HG02840 (cell line): Measurements from ENCODE around the gene LRRC17.

ENCODE experiments used
- ATAC-seq: cut with Tn5 transposase; IDR thresholded peaks from one replicate; pipeline ENCODE4 v1.9.1; 2021; ENCODE audit warnings: mild to moderate bottlenecking, moderate library complexity, moderate number of reproducible peaks; ENCODE audit not compliant: unreplicated experiment, low FRiP score

LRRC17 gene, protein sequence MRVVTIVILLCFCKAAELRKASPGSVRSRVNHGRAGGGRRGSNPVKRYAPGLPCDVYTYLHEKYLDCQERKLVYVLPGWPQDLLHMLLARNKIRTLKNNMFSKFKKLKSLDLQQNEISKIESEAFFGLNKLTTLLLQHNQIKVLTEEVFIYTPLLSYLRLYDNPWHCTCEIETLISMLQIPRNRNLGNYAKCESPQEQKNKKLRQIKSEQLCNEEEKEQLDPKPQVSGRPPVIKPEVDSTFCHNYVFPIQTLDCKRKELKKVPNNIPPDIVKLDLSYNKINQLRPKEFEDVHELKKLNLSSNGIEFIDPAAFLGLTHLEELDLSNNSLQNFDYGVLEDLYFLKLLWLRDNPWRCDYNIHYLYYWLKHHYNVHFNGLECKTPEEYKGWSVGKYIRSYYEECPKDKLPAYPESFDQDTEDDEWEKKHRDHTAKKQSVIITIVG

GRCh38 chr7:102912742-102913141 lies at the start of gene LRRC17:
Gene LRRC17 (plus strand): TSS chr7:102913000. CDS start chr7:102933914, 20,914 bp downstream.
- no peak for ATAC-seq

- no peak for ATAC-seq
Observed at GRCh38 chr7:102864958-102865357, 47.8 kb upstream of the LRRC17 start.

DNA sequence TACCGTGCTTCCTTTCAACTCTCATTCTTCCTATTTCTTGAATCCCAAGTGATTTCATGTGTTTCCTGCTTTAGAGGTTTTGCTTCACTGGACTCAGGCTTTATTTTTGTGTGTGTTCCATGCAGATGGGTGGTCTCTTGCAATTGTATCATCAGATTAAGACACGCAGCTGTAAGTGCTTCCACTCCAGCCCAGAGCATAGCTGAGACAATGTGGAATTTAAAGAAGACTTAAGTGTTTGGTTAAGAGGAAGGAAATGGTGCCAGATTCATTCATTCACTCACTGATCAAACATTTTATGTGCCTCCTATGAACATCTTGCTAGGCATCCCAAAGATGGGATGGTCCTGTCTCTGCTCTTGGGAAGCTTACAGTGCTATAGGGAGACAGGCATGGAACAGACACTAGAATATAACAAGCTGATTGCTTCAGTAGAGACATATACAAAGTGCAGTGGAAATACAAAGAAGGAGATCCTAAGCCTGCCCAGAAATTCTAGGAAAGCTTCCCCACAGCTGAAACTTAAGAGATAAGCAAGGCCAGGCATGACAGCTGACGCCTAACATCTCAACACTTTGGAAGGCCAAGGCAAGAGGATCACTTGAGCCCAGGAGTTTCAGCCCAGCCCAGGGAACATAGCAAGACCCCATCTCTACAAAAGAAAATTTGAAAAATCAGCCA lies 46.1 kb upstream of the LRRC17 start:
- no peak for ATAC-seq

- ATAC-seq: no peak
Observed at GRCh38 chr7:102869195-102869594, 43.6 kb upstream of the LRRC17 start.

GRCh38 chr7:102872460-102872859 lies 40.3 kb upstream of the LRRC17 start:
- ATAC-seq: no peak

GRCh38 chr7:102873470-102874165 lies 39.2 kb upstream of the LRRC17 start:
- peak; percentile 16 for ATAC-seq

DNA sequence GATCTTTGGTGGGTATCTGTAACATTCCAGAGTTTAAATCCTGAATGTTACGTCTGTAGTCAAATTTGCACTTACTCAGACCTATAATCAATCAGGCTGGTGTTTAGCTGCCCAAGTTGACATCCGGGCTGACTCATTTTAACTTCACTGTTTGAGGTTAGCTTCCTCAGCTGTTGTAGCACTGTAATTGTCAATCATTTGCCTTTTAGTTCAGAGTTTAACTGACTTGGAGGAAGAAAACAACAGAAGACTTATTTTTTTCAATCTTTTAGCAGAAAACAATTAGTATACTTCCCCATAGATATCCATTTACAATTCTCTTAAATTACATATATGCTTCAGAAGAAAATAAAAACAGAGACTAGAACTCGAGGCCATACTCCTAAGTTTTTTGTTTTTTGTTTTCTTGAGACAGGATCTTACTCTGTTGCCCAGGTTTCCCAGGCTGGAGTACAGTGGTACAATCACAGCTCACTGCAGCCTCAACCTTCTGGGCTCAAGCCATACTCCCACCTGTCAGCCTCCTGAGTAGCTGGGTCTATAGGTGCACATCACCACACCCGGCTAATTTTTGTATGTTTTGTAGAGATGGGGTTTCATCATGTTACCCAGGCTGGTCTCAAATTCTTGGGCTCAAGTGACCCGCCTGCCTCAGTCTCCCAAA lies 38.5 kb upstream of the LRRC17 start:
- peak; percentile 95 for ATAC-seq

- ATAC-seq: no peak
Observed at GRCh38 chr7:102874966-102875365, 37.8 kb upstream of the LRRC17 start.

- no peak for ATAC-seq
Observed at GRCh38 chr7:102875700-102876295, 37.0 kb upstream of the LRRC17 start.

DNA sequence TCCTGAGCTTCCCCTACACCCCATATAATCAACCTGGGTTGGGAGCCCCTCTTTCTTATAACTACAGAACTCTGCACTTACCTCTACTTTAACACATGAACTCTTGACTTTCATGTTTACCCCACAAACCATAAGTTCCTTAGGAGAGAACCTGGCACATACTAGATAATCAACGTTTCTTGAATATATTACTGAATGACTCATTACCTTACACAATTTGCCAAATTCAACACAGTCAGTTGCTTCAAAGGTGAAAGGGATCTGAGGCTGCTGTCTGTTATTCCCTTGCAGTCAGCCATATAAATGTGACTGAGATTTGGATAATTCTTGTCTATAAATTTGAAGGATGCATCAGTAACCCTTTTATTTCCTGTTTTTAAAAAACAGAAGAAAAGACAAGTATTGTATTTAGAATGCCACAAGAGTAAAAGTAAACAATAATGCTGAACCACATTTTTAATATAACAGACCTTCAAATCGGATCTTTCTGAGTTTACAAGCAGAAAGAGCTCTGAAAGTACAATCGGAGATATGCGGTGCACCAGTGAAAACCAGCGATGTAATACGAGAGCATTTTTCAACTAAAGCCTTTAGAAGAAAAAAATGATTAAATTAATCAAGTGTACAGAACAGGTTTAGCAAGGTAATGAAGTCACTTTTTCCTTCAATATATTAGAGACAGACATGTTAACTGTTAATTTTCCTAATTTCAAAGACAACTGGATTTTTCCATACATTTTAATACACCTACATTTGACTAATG lies 29.5 kb upstream of the LRRC17 start:
- no peak for ATAC-seq

- no peak for ATAC-seq
Observed at GRCh38 chr7:102888561-102889233, 24.1 kb upstream of the LRRC17 start.

DNA sequence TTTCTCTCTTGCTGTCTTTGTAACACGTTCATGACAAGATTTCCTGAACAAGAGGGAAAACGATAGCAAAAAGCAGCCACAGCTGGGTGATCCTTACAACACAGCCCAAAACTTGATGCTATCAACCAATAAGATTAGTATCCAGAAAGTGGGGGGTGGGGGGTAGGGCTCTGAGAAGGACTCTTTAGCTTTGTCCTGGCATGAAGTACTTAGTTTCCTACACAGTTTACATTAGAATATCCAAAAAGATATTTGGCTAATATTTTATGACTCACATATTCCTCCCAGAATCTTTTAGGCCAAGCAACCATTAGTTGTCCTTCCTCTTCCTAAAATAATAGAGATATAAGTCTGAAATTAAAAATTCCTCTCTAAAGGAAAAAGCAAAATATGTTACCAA lies 22.9 kb upstream of the LRRC17 start:
- ATAC-seq: no peak

DNA sequence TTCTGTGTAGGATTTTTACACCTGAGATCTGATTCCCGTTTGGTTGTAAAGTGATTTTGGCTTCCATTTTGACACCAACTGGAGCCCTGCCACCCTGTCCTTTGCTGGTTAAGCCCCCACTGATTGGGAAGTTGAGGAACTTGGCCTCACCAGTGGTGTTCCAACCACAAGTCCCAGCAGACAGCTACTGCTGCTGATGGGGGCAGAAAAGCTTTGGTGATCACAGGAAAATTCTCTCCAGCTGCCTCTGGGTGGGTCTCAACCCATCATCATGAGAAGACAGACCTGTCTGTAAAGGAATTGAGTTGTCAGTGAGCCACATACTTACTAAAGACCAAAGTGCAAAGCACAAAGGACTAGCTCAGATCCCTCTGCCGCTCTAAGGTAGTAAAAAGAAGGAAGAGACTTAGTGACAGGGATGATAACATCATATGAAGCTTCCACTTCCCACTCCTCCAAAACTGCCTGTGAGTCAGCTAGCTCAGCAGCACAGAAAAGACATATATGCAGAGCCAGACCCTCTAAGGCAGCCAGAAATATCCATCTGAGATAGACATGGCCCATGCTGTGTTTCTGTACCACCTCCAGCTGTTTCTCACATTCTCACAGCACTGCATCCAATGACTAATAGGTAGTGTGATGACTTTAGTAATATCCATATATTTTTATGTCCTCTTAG lies 22.4 kb upstream of the LRRC17 start:
- ATAC-seq: no peak

GRCh38 chr7:102890971-102891692 lies 21.7 kb upstream of the LRRC17 start:
- no peak for ATAC-seq

- no peak for ATAC-seq
Observed at GRCh38 chr7:102891693-102892261, 21.0 kb upstream of the LRRC17 start.

GRCh38 chr7:102892631-102893278 lies 20.0 kb upstream of the LRRC17 start:
- ATAC-seq: no peak

- no peak for ATAC-seq
Observed at GRCh38 chr7:102895602-102896001, 17.2 kb upstream of the LRRC17 start.
